H9 (cell line): Measurements from ENCODE around the gene AVPR2. TPM values are rescaled to one million over a fixed set of nuclear protein-coding genes. Genes with fewer than 3 reads are reported as not detected.

Experiments used
- DNase-seq: peaks from one replicate; pipeline ENCODE4 v3.0.0-alpha.2; 2017
- H2AFZ ChIP-seq: one replicate; pipeline ENCODE4 v1.6.1; 2013; ENCODE audit warnings: mild to moderate bottlenecking, low read length, control low read depth, moderate library complexity
- H2AK5ac ChIP-seq: 2 replicates; pipeline ENCODE4 v1.6.1; 2013; ENCODE audit warnings: low read length, control low read depth, mixed read lengths; ENCODE audit not compliant: insufficient read length
- H2BK120ac ChIP-seq: one replicate; pipeline ENCODE4 v1.6.1; 2013; ENCODE audit warnings: low read depth, mild to moderate bottlenecking, low read length, control low read depth, inconsistent platforms; ENCODE audit not compliant: poor library complexity, severe bottlenecking
- H2BK12ac ChIP-seq: 2 replicates; pipeline ENCODE4 v1.6.1; 2013; ENCODE audit warnings: low read length, control low read depth, mixed read lengths, low read depth; ENCODE audit not compliant: insufficient read length
- H2BK15ac ChIP-seq: 2 replicates; pipeline ENCODE4 v1.6.1; 2013; ENCODE audit warnings: low read depth, low read length, control low read depth
- H2BK20ac ChIP-seq: one replicate; pipeline ENCODE4 v1.6.1; 2013; ENCODE audit warnings: low read depth, mild to moderate bottlenecking, low read length, control low read depth, inconsistent platforms; ENCODE audit not compliant: poor library complexity, severe bottlenecking
- H2BK5ac ChIP-seq: 2 replicates; pipeline ENCODE4 v1.6.1; 2013; ENCODE audit warnings: low read length, control low read depth, mixed read lengths; ENCODE audit not compliant: insufficient read length
- H3K14ac ChIP-seq: 2 replicates; pipeline ENCODE4 v1.6.1; 2013; ENCODE audit warnings: low read length, control low read depth; ENCODE audit not compliant: insufficient read depth
- H3K18ac ChIP-seq: 2 replicates; pipeline ENCODE4 v1.6.1; 2013; ENCODE audit warnings: low read depth, mild to moderate bottlenecking, mixed read lengths, low read length, control low read depth; ENCODE audit not compliant: insufficient read length
- H3K23ac ChIP-seq: 2 replicates; pipeline ENCODE4 v1.6.1; 2013; ENCODE audit warnings: low read length, control low read depth, mixed read lengths, low read depth; ENCODE audit not compliant: insufficient read length
- H3K23me2 ChIP-seq: 2 replicates; pipeline ENCODE4 v1.6.1; 2013; ENCODE audit warnings: low read depth, mild to moderate bottlenecking, mixed read lengths, low read length, control low read depth; ENCODE audit not compliant: insufficient read length, poor library complexity, severe bottlenecking
- H3K27ac ChIP-seq: 2 replicates; pipeline ENCODE4 v1.5.1; 2013; ENCODE audit warnings: low read length, control low read depth, mixed read lengths, low read depth; ENCODE audit not compliant: insufficient read length
- H3K27me3 ChIP-seq: 2 replicates; pipeline ENCODE4 v1.6.1; 2013; ENCODE audit warnings: low read length, control low read depth, inconsistent platforms; ENCODE audit not compliant: insufficient read depth
- H3K4ac ChIP-seq: 2 replicates; pipeline ENCODE4 v1.6.1; 2013; ENCODE audit warnings: low read depth, mild to moderate bottlenecking, control low read depth, inconsistent platforms, low read length, moderate library complexity
- H3K4me1 ChIP-seq: 2 replicates; pipeline ENCODE4 v1.6.1; 2013; ENCODE audit warnings: low read length, control low read depth, inconsistent platforms; ENCODE audit not compliant: insufficient read depth
- H3K4me2 ChIP-seq: 2 replicates; pipeline ENCODE4 v1.6.1; 2013; ENCODE audit warnings: low read length, control low read depth, mixed read lengths; ENCODE audit not compliant: insufficient read length, insufficient read depth
- H3K56ac ChIP-seq: 2 replicates; pipeline ENCODE4 v1.6.1; 2013; ENCODE audit warnings: low read depth, mild to moderate bottlenecking, mixed read lengths, low read length, control low read depth; ENCODE audit not compliant: insufficient read length
- H3K79me1 ChIP-seq: 2 replicates; pipeline ENCODE4 v1.6.1; 2013; ENCODE audit warnings: low read depth, mild to moderate bottlenecking, moderate library complexity, low read length, control low read depth, inconsistent platforms; ENCODE audit not compliant: insufficient read depth, poor library complexity, severe bottlenecking
- H3K79me2 ChIP-seq: 2 replicates; pipeline ENCODE4 v1.6.1; 2013; ENCODE audit warnings: low read length, control low read depth, inconsistent platforms; ENCODE audit not compliant: insufficient read depth
- H3K9ac ChIP-seq: 2 replicates; pipeline ENCODE4 v1.6.1; 2013; ENCODE audit warnings: low read length, control low read depth, mixed read lengths; ENCODE audit not compliant: insufficient read length; ENCODE audit errors: extremely low read depth
- H3K9me3 ChIP-seq: one replicate; pipeline ENCODE4 v1.6.1; 2013; ENCODE audit warnings: low read depth, low read length, inconsistent platforms; ENCODE audit not compliant: control insufficient read depth
- H3T11ph ChIP-seq: one replicate; pipeline ENCODE4 v1.6.1; 2013; ENCODE audit warnings: mild to moderate bottlenecking, low read length, control low read depth, inconsistent platforms
- H4K20me1 ChIP-seq: one replicate; pipeline ENCODE4 v1.6.1; 2013; ENCODE audit not compliant: control insufficient read depth, insufficient read length, insufficient read depth
- H4K5ac ChIP-seq: 2 replicates; pipeline ENCODE4 v1.6.1; 2013; ENCODE audit warnings: low read depth, mild to moderate bottlenecking, mixed read lengths, low read length, control low read depth; ENCODE audit not compliant: insufficient read length
- H4K8ac ChIP-seq: replicated peaks from 2 replicates; pipeline ENCODE4 v1.6.1; 2013; ENCODE audit warnings: low read length, control low read depth, mixed read lengths, low read depth; ENCODE audit not compliant: insufficient read length
- H4K91ac ChIP-seq: 2 replicates; pipeline ENCODE4 v1.6.1; 2013; ENCODE audit warnings: low read depth, mild to moderate bottlenecking, moderate library complexity, mixed read lengths, low read length, control low read depth; ENCODE audit not compliant: insufficient read length
- H3K27ac Mint-ChIP-seq, 3 experiments: 2 replicates in 2 of 3; 3 replicates in 1 of 3; pipeline ENCODE4 v1.8.0; 2020 to 2021; ENCODE audit warnings: mixed read lengths in 3 of 3, mild to moderate bottlenecking in 1 of 3, moderate library complexity in 1 of 3
- H3K27me3 Mint-ChIP-seq: 2 replicates; pipeline ENCODE4 v1.8.0; 2021; ENCODE audit warnings: low read depth, mild to moderate bottlenecking, moderate library complexity, mixed read lengths
- H3K36me3 Mint-ChIP-seq, 3 experiments: 2 replicates in 2 of 3; 3 replicates in 1 of 3; pipeline ENCODE4 v1.8.0; 2020 to 2021; ENCODE audit warnings: low read depth in 3 of 3, mixed read lengths in 3 of 3; ENCODE audit not compliant: insufficient read depth in 1 of 3
- H3K4me1 Mint-ChIP-seq, 2 experiments: 2 replicates each; pipeline ENCODE4 v1.8.0; 2020; ENCODE audit warnings: mixed read lengths in 2 of 2
- H3K4me3 Mint-ChIP-seq, 2 experiments: 2 replicates in 1 of 2; 3 replicates in 1 of 2; pipeline ENCODE4 v1.8.0; 2020 to 2021; ENCODE audit warnings: mild to moderate bottlenecking in 2 of 2, mixed read lengths in 2 of 2, moderate library complexity in 1 of 2
- H3K9me3 Mint-ChIP-seq, 2 experiments: 2 replicates in 1 of 2; 3 replicates in 1 of 2; pipeline ENCODE4 v1.8.0; 2020; ENCODE audit warnings: mild to moderate bottlenecking in 2 of 2, mixed read lengths in 2 of 2, moderate library complexity in 1 of 2
- WGBS: extraction: QIAGEN DNeasy Blood & Tissue Kit; methylation state at CpG from one replicate; pipeline ENCODE4 v1.1.7; 2013; ENCODE audit warnings: missing lambda C conversion rate, low lambda C conversion rate, mixed read lengths; ENCODE audit not compliant: insufficient read length; ENCODE audit errors: extremely low coverage; 5-methylcytosine and 5-hydroxymethylcytosine counted together
- total RNA-seq: library from RNA; stranded (reverse); gene quantifications from 2 replicates; pipeline ENCODE4 v1.2.1, GENCODE V29; 2021
- TF ChIP-seq, protein P1 (sequence below): fragments of 200-600 bp; sonication (generic); conservative IDR thresholded peaks from 3 replicates; pipeline ENCODE4 v1.8.0; 2021; ENCODE audit warnings: antibody characterized with exemption, mild to moderate bottlenecking

AVPR2 gene
- total RNA-seq, 1 experiment from 2014 or later: not detected

DNA sequence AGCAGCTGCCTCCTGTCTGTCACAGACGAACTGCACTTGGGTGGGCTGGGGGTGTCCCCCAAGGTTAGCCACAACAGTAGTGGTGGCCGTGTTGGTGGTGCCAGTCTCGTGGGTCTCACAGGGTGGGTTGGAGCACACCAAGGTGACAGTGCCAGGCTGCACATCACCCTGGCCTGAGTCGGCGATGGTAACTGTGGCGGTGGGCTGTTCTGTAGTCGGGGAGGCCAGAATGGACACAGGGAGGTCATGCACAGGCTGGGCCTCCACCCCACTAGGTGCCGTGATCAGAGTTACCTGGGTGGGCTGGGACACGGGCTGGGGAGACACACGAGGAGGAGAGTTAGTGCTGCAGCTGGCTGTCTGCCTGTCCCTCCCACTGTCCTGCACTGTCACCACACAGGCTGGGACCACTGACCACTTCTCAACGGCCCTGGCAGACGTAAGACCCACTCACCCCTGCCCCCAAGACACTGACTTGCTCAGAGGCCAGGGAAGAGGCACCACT lies 50.8 kb downstream of the AVPR2 start:
- no peak overlapping the region for H3K9ac ChIP-seq
- no peak overlapping the region for H2BK12ac ChIP-seq
- H3K9me3 ChIP-seq: peaks cover 5% of the 10 kb centered on the region
- H3K27me3 ChIP-seq: no peaks in the 10 kb centered on the region
- no peak overlapping the region for H3K18ac ChIP-seq
- H3K56ac ChIP-seq: no peak overlapping the region
- H3K79me2 ChIP-seq: no peaks in the 10 kb centered on the region
- no peak overlapping the region for H2BK20ac ChIP-seq
- TF ChIP-seq, protein P1, sequence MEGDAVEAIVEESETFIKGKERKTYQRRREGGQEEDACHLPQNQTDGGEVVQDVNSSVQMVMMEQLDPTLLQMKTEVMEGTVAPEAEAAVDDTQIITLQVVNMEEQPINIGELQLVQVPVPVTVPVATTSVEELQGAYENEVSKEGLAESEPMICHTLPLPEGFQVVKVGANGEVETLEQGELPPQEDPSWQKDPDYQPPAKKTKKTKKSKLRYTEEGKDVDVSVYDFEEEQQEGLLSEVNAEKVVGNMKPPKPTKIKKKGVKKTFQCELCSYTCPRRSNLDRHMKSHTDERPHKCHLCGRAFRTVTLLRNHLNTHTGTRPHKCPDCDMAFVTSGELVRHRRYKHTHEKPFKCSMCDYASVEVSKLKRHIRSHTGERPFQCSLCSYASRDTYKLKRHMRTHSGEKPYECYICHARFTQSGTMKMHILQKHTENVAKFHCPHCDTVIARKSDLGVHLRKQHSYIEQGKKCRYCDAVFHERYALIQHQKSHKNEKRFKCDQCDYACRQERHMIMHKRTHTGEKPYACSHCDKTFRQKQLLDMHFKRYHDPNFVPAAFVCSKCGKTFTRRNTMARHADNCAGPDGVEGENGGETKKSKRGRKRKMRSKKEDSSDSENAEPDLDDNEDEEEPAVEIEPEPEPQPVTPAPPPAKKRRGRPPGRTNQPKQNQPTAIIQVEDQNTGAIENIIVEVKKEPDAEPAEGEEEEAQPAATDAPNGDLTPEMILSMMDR: no peak
- no peak overlapping the region for H3K4me2 ChIP-seq
- H2AFZ ChIP-seq: no peak overlapping the region
- H3K4ac ChIP-seq: no peak overlapping the region
- no peak overlapping the region for H3K23ac ChIP-seq
- no peak overlapping the region for H4K8ac ChIP-seq
- H3K36me3 Mint-ChIP-seq: peaks cover 76 to 96% (median 90%) of the 10 kb centered on the region in 3 experiments
- H3K27ac ChIP-seq: no peak overlapping the region
- no peaks in the 10 kb centered on the region for H3K27me3 Mint-ChIP-seq
- no peak for DNase-seq
- H3K27ac Mint-ChIP-seq: no peak overlapping the region
- no peak overlapping the region for H3K4me3 Mint-ChIP-seq
- no peak overlapping the region for H2AK5ac ChIP-seq
- H2BK15ac ChIP-seq: no peak overlapping the region
- no peak overlapping the region for H3K14ac ChIP-seq
- no peaks in the 10 kb centered on the region for H3K23me2 ChIP-seq
- no peaks in the 10 kb centered on the region for H3K79me1 ChIP-seq
- no peaks in the 10 kb centered on the region for H3K4me1 ChIP-seq
- H2BK120ac ChIP-seq: no peak overlapping the region
- no peak overlapping the region for H4K5ac ChIP-seq
- no CpG with 5 or more reads among the region's 12 CpGs for WGBS
- peaks cover 0 to 6% of the 10 kb centered on the region in 2 experiments; a peak in 1 of 4 replicates for H3K4me1 Mint-ChIP-seq
- no peak overlapping the region for H2BK5ac ChIP-seq
- no peak overlapping the region for H4K91ac ChIP-seq
- H3K9me3 Mint-ChIP-seq: no peaks in the 10 kb centered on the region; a peak in 1 of 5 replicates
- H4K20me1 ChIP-seq: no peaks in the 10 kb centered on the region
- no peak overlapping the region for H3T11ph ChIP-seq
